ENCODE measurements around the gene VPS37D. TPM values are rescaled to one million over a fixed set of nuclear protein-coding genes. Genes with fewer than 3 reads are reported as not detected.
"Not testable (repeated sequence)": the region's sequence is repeated elsewhere in the genome, so short reads cannot be mapped to it uniquely, and the experiment has no call there.

The VPS37D gene, protein sequence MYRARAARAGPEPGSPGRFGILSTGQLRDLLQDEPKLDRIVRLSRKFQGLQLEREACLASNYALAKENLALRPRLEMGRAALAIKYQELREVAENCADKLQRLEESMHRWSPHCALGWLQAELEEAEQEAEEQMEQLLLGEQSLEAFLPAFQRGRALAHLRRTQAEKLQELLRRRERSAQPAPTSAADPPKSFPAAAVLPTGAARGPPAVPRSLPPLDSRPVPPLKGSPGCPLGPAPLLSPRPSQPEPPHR
- total RNA-seq (4.3 and 5.6 TPM in 2 replicates), polyA plus RNA-seq (7.5 and 9.5 TPM in 2 replicates)

DNA sequence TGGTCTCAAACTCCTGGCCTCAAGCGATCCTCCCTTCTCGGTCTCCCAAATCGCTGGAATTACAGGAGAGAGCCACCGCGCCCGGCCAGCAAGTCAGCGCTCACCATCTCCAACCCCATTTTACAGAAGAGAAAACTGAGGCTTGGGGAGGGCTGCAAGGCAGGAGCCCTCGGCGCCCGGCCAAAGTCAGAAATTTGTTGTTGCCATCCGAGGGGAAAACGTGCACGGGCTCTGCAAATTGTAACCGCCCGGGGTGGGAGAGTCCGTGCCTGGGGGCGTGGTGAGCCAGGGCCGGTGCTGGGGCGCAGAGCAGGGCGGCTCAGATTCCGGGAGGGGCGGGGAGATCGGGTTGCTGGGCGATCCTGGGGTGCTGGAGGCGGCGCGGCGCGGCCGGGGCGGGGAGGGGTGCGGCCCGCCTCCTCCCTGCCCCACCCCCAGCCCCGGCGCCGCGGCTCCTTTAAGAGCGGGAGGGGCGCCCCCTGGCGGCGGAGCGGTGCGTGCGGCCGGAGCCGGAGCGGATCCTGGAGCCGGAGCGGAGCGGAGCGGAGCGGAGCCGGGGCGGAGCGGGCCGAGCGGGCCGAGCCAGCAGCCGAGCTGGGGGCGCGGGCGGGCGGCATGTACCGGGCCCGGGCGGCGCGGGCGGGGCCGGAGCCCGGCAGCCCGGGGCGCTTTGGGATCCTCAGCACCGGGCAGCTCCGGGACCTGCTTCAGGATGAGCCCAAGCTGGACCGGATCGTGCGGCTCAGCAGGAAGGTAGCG, at the start of gene VPS37D:
VPS37D (plus strand) TSS at position 488 of the 759 bp plus-strand sequence; CDS start at position 616, 128 bp downstream.
- DNase-seq (ENCODE audit: low spot score): peak; percentile 97
- TF ChIP-seq CTCF (IDR thresholded peaks at IDR 0.05; ENCODE audit: poor library complexity) (peak; percentile 73), EZH2phosphoT487 (IDR thresholded peaks at IDR 0.05; ENCODE audit: low read depth, severe bottlenecking, unreplicated experiment) (no peak)
- Histone ChIP-seq H3K4me1 (ENCODE audit: insufficient read depth) (peaks cover 8% of the 10 kb centered on the region), H3K9me3 (ENCODE audit: low read depth) (no peaks in the 10 kb centered on the region), H3K27ac (no peak within 1 kb of the TSS), H3K9me2 (replicated peaks; ENCODE audit: insufficient read depth) (no peaks in the 10 kb centered on the region), H3K36me3 (replicated peaks; ENCODE audit: insufficient read depth, low read depth) (no peaks in the 10 kb centered on the region), H2AFZ (peak within 1 kb of the TSS; percentile 71), H3K79me2 (peaks cover 8% of the 10 kb centered on the region), H3K4me3 (peak within 1 kb of the TSS; percentile 83), H4K20me1 (ENCODE audit: insufficient read depth, poor library complexity, severe bottlenecking) (no peaks in the 10 kb centered on the region), H3K27me3 (no peaks in the 10 kb centered on the region), H3K4me2 (peak within 1 kb of the TSS; percentile 93)
- WGBS (ENCODE audit: low lambda C conversion rate, missing lambda C conversion rate): 15% methylated on average over 18 of the region's 79 CpGs

DNA sequence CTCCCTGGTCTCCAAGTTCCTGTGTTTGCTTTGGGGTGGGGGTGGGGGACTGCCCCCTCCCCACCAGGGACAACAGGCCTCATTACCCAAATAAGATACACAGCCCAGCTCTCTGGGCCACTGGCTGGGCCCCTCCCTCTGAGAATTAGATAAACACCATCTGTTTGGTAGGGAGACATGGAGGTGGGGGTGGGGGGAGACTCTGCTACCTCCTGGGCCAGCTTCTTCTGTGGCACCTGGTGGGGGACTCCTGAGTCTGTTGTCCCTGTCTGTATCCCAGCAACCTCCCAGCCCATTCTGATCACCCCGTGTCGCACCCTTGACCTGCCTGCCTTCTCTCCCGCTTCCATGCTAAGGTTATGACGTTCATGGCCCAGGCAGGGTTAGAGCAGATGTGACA, 49.1 kb upstream of the VPS37D start:
- Histone ChIP-seq H3K79me2 (no peaks in the 10 kb centered on the region), H3K4me1 (ENCODE audit: insufficient read depth) (no peaks in the 10 kb centered on the region), H3K9me3 (ENCODE audit: low read depth) (no peaks in the 10 kb centered on the region), H3K36me3 (replicated peaks; ENCODE audit: insufficient read depth, low read depth) (no peaks in the 10 kb centered on the region), H3K4me3 (no peak overlapping the region), H2AFZ (no peak overlapping the region), H4K20me1 (ENCODE audit: insufficient read depth, poor library complexity, severe bottlenecking) (no peaks in the 10 kb centered on the region), H3K9me2 (replicated peaks; ENCODE audit: insufficient read depth) (no peaks in the 10 kb centered on the region), H3K4me2 (no peak overlapping the region), H3K27me3 (peaks cover 13% of the 10 kb centered on the region), H3K27ac (no peak overlapping the region)
- TF ChIP-seq EZH2 (IDR thresholded peaks at IDR 0.05; ENCODE audit: borderline replicate concordance): no peak
- no peak for TF ChIP-seq EZH2phosphoT487 (IDR thresholded peaks at IDR 0.05; ENCODE audit: low read depth, severe bottlenecking, unreplicated experiment)
- no peak for TF ChIP-seq CTCF (IDR thresholded peaks at IDR 0.05; ENCODE audit: poor library complexity)
- DNase-seq (ENCODE audit: low spot score): no peak
- WGBS (ENCODE audit: low lambda C conversion rate, missing lambda C conversion rate): 47% methylated on average over 4 of the region's 4 CpGs

GRCh38 chr7:73619394-73619793, 48.2 kb upstream of the VPS37D start:
- H2AFZ ChIP-seq; H3K79me2 ChIP-seq; H3K4me1 ChIP-seq (ENCODE audit: insufficient read depth); H3K4me2 ChIP-seq; DNase-seq (ENCODE audit: low spot score); H3K9me3 ChIP-seq (ENCODE audit: low read depth); H3K4me3 ChIP-seq; H3K9me2 ChIP-seq (replicated peaks; ENCODE audit: insufficient read depth); H3K27ac ChIP-seq; H4K20me1 ChIP-seq (ENCODE audit: insufficient read depth, poor library complexity, severe bottlenecking); H3K36me3 ChIP-seq (replicated peaks; ENCODE audit: insufficient read depth, low read depth): not testable (repeated sequence)
- 86% methylated on average over 11 of the region's 11 CpGs for WGBS (ENCODE audit: low lambda C conversion rate, missing lambda C conversion rate)
- H3K27me3 ChIP-seq: peaks cover 21% of the 10 kb centered on the region
